Left lung (tissue), 10 donors: ENCODE data around the gene HJURP. TPM values are rescaled to one million over a fixed set of nuclear protein-coding genes. Genes with fewer than 3 reads are reported as not detected.

ENCODE experiments used
- ATAC-seq: fragments of 200-7000 bp; cut with Tn5 transposase; one replicate; pipeline ENCODE4 v1.9.1; 2020; ENCODE audit warnings: moderate library complexity
- DNase-seq, 4 donors: peaks; one replicate each; pipeline ENCODE4 v3.0.0-alpha.2; 2013 to 2020
- H3K27ac ChIP-seq, 2 donors: fragments of 200-600 bp; sonication (generic) in 1 of 2; one replicate each; pipeline versions ENCODE4 v1.5.0 to v1.8.0; 2020 to 2021
- H3K27me3 ChIP-seq, 2 donors: fragments of 200-600 bp; sonication (generic) in 1 of 2; one replicate each; pipeline versions ENCODE4 v1.5.0 to v1.8.0; 2020 to 2021
- H3K36me3 ChIP-seq, 2 donors: fragments of 200-600 bp; sonication (generic) in 1 of 2; one replicate each; pipeline versions ENCODE4 v1.5.0 to v1.8.0; 2020 to 2021
- H3K4me1 ChIP-seq, 2 donors: fragments of 200-600 bp; one replicate each; pipeline ENCODE4 v1.8.0; 2021
- H3K4me3 ChIP-seq, 2 donors: fragments of 200-600 bp; sonication (generic) in 1 of 2; one replicate each; pipeline versions ENCODE4 v1.5.0 to v1.8.0; 2020 to 2021; ENCODE audit warnings: mild to moderate bottlenecking in 1 of 2
- H3K9me3 ChIP-seq, 2 donors: fragments of 200-600 bp; sonication (generic) in 1 of 2; one replicate each; pipeline versions ENCODE4 v1.5.0 to v1.8.0; 2020 to 2021
- intact Hi-C, 2 donors: fragments of 100-400 bp; cut with DNase I; formaldehyde crosslinking; loops; one replicate each; pipeline versions ENCODE4 v1.11.2 to v1.14.2; 2022
- polyA plus RNA-seq, 6 donors: library from polyadenylated mRNA; unstranded; fragments of 120-200 nt; gene quantifications; one replicate each; pipeline ENCODE4 v1.2.1, GENCODE V29; 2013; ENCODE audit not compliant: insufficient read length in 6 of 6
- total RNA-seq, 2 donors: library from RNA; stranded (reverse); fragmentation: NEBNext Ultra II Directional; extraction: Animal tissue kit (Norgen Biotek cat#: 25700); gene quantifications; one replicate each; pipeline ENCODE4 v1.2.1, GENCODE V29; 2021
- TF ChIP-seq, protein P1 (sequence below), 2 donors: fragments of 200-600 bp; sonication (generic) in 1 of 2; IDR thresholded peaks; one replicate each; pipeline versions ENCODE4 v1.5.0 to v1.8.0; 2021; ENCODE audit warnings: antibody characterized with exemption in 2 of 2
- donor health status: DM: no; HTN: yes; CAD: no.
- donor health status: DM: no; HTN: no; CAD: no.

The HJURP gene
- total and polyA plus RNA-seq, 8 donors = 1.8 to 38.8 (median 19.2) TPM

DNA sequence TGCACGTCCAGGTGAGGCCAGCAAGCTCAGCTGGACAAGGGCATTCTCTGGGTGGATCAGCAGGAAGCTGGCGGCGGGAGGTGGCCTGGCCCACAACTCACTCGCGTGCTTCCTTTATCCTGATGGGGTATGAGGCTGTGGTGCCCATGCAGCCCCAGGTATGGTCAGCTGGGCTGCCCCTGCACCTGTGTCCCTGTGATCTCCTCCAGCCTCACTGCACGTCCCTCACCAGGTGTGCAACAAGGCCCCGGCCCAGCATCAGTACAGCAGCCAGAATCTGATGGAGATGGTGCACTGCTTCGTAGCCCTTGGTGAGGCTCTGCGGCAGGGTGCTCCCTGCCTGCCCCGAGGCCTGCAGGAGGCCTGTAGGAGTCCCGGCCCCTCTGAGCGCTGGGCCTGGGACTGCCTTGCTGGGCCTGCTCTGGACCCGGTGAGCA lies 58.6 kb downstream of the HJURP start:
- H3K27ac ChIP-seq = no peak overlapping the region
- H3K27me3 ChIP-seq = peaks cover 0 to 6% of the 10 kb centered on the region in 2 donors
- H3K4me1 ChIP-seq = no peaks in the 10 kb centered on the region
- no peaks in the 10 kb centered on the region for H3K9me3 ChIP-seq
- DNase-seq = no peak
- ATAC-seq = no peak
- no peak overlapping the region for H3K4me3 ChIP-seq
- TF ChIP-seq, protein P1, sequence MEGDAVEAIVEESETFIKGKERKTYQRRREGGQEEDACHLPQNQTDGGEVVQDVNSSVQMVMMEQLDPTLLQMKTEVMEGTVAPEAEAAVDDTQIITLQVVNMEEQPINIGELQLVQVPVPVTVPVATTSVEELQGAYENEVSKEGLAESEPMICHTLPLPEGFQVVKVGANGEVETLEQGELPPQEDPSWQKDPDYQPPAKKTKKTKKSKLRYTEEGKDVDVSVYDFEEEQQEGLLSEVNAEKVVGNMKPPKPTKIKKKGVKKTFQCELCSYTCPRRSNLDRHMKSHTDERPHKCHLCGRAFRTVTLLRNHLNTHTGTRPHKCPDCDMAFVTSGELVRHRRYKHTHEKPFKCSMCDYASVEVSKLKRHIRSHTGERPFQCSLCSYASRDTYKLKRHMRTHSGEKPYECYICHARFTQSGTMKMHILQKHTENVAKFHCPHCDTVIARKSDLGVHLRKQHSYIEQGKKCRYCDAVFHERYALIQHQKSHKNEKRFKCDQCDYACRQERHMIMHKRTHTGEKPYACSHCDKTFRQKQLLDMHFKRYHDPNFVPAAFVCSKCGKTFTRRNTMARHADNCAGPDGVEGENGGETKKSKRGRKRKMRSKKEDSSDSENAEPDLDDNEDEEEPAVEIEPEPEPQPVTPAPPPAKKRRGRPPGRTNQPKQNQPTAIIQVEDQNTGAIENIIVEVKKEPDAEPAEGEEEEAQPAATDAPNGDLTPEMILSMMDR (IDR thresholded peaks at IDR 0.05) = no peak
- H3K36me3 ChIP-seq = no peaks in the 10 kb centered on the region
- intact Hi-C loops = no loop called here

DNA sequence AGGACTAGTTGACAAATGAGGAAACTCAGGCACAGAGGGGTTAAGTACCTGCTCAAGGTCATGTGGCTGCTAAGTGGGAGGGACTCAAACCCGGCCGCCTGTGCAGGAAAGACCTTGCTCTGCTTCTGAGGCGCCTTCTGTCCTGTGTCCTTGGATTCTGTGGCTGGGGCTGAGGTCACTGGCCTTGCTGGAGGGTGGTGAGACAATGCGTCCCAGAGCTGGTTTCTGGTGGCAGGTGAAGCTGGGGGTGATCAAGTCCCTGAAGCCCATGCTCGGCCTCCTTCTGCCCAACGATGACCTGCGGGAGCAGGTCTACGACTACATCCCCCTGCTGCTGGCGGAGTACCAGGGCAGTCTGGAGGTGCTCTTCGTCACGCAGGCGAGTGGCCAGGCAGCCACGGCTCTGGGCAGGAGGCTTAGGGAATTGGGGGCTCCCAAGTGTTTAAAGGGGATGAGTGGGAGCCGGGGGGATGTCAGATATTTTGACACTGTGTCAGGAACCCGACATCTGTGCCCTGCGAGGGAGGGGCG lies 60.1 kb downstream of the HJURP start:
- no peaks in the 10 kb centered on the region for H3K9me3 ChIP-seq
- no peaks in the 10 kb centered on the region for H3K4me1 ChIP-seq
- intact Hi-C loops = no loop called here
- no peaks in the 10 kb centered on the region for H3K36me3 ChIP-seq
- no peak overlapping the region for H3K27ac ChIP-seq
- TF ChIP-seq, protein P1 (IDR thresholded peaks at IDR 0.05) = no peak
- H3K27me3 ChIP-seq = peaks cover 0 to 6% of the 10 kb centered on the region in 2 donors
- ATAC-seq (peak; percentile 67), DNase-seq (peak in 1 of 4 donors; percentile 13)
- H3K4me3 ChIP-seq = no peak overlapping the region

DNA sequence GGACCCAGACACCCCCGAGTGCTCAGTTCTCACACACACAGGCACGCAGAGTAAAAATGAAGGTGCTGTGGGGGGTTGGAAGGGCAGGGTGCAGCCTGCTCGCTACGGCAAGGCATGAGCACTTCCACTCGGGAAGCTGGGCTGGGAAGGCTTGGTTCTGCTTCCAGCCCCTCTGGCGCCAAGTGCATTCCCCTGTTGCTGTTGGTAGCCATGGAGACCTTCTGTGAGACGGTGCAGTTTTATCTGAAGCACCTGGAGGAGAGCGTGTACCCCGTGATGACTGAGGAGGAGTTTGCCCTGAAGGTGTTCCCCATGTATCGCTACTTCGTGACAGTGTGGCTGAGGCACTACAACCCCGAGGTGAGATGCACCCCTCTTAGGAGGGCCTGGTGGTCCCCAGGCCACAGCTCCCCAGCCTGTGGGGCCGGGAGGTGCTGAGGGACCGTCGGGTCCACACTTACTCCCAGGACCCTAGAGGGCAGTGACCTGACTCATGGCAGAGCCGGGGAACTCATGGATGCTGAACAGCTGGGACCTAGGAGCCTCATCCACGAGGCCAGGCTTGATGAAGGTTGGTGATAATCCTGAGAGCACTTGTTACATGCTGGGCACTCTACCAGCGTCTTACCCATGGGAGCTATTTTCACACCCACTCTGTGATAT lies 60.7 kb downstream of the HJURP start:
- Histone ChIP-seq H3K36me3 (no peaks in the 10 kb centered on the region), H3K27me3 (peaks cover 0 to 6% of the 10 kb centered on the region in 2 donors), H3K4me3 (no peak overlapping the region), H3K9me3 (no peaks in the 10 kb centered on the region), H3K4me1 (no peaks in the 10 kb centered on the region), H3K27ac (no peak overlapping the region)
- intact Hi-C loops = no loop called here
- TF ChIP-seq, protein P1 (IDR thresholded peaks at IDR 0.05) = no peak
- ATAC-seq = peak; percentile 65
- peak in 1 of 4 donors; percentile 44 for DNase-seq

DNA sequence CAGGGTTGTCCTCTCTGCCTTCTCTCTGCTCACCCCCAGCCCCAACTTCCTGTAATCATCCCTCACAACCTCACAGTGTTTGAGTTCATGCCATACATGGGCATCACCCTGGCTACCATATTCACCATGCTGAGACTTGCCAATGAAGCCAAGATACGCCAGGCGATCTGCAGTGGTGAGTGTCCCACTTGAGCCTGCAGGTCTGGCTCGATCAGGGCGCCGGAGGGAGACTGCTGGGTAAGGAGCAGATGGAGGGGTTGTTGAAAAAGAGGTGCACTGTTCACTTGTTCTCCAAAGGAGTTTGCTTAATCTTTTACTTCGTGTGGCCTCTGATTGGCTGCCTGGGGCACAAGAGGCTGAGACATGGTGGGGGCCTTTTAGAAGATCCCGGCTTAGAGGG lies 61.6 kb downstream of the HJURP start:
- no peak for DNase-seq
- H3K9me3 ChIP-seq = no peaks in the 10 kb centered on the region
- H3K36me3 ChIP-seq = no peaks in the 10 kb centered on the region
- no peak overlapping the region for H3K4me3 ChIP-seq
- H3K27ac ChIP-seq = no peak overlapping the region
- ATAC-seq = no peak
- no peaks in the 10 kb centered on the region for H3K4me1 ChIP-seq
- TF ChIP-seq, protein P1 (IDR thresholded peaks at IDR 0.05) = no peak
- intact Hi-C loops = no loop called here
- H3K27me3 ChIP-seq = peaks cover 0 to 6% of the 10 kb centered on the region in 2 donors

DNA sequence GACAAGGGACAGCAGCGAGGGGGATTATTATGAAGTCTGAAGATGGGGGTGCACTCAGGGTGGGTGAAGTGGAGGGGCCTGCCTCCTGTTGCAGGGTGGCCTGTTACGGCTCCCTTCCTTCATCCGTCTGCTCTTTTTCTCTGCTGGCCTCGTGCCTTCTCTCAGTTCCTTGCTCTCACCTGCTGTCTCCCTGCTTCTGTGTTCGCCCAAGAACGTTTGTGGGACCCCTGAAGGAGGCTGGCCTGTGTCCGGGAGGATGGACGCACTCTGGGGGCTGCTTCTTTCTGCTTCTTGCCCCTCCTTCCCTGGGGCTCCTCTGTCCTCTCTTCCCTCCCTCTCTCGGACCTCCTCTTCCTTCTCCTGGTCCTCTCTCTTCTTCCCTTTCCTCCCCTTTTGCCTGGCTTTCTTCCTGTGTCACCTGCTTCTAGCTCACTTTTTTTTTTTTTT lies 62.4 kb downstream of the HJURP start:
- DNase-seq = no peak

More for the DNA sequence above, 62.4 kb downstream of the HJURP start:
- no peak overlapping the region for H3K4me3 ChIP-seq
- no peaks in the 10 kb centered on the region for H3K36me3 ChIP-seq
- H3K4me1 ChIP-seq = no peaks in the 10 kb centered on the region
- TF ChIP-seq, protein P1 (IDR thresholded peaks at IDR 0.05) = no peak
- no peaks in the 10 kb centered on the region for H3K9me3 ChIP-seq
- no peak for ATAC-seq
- intact Hi-C loops = no loop called here
- H3K27me3 ChIP-seq = peaks cover 0 to 6% of the 10 kb centered on the region in 2 donors
- no peak overlapping the region for H3K27ac ChIP-seq
